EL (cell line): ENCODE measurements around the gene NECTIN1.

Experiments used
- DNase-seq: peaks from one replicate; pipeline ENCODE4 v3.0.0-alpha.2; 2016

NECTIN1 gene

DNA sequence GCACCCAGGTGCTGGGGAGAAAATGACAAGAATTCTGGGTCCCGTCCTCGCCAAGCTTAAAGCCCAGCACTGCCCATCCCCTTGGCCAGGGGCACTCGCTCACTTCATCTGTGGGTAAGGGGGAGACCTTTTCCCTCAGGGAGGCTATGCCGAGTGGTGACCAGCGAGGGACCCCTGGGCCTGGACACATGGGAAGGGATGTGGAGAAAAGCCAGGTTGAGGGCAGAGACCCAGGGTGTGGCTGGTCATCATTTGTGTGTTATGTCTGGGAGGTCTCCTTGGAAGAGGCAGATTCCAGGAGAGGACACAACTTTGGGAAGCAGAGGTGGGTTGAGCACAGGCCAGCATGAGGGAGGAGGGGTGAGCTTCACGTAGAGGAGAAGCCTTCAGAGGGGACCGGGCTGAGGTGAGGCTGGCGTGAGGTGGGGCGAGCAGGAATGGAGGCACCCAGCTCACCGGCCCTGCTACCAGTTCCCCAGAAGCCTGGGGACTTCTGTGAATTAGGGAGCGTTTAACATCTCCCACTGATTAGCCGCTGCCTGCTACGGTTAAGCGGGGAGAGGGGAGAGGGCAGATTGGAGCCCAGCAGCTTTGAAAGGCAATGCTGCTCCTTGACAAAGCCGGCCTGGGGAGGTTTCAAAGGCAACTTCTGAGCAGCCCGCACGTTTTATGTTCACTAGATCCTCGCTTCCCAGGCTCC is 25.8 kb upstream of the NECTIN1 start:
- DNase-seq, result no peak

DNA sequence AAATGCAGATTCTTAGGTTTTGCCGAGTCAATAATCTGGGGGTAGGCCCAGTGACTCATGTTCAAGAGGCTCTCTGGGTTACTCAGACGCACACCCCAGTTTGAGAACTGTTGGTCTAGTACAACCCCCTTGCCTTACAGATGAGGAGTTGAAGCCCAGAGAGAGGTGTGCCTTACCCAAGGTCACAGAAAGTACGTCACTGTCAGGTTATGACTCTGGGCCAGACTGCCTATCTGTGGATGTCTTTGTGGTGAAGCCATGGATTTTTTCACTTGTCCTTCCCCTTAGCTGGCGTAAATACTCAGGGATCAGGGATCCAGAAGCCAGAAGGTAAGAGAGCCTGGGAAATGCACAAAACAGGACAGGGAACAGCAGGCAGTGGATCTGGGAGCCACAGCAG is 25.2 kb upstream of the NECTIN1 start:
- no peak for DNase-seq

DNA sequence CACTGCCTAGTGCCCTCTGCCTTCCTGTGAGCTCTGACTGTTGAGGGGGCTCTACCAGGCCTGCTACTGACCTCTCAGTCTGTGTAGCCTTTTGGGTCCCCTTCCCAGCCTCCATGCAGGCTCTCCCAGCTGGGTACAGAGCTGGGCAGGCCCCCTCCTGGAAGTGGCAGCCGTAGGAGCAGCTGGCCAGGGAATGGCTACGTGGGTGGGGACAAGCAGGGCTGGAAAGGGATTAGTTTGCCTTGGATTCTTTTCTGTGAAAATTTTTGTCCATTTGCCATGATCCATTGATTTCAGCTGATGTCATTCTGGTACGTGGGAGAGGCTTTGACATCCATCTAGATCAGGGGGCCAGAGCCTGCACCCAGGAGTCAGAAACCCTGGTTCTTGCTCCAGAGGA is 23.9 kb upstream of the NECTIN1 start:
- DNase-seq, result no peak

DNA sequence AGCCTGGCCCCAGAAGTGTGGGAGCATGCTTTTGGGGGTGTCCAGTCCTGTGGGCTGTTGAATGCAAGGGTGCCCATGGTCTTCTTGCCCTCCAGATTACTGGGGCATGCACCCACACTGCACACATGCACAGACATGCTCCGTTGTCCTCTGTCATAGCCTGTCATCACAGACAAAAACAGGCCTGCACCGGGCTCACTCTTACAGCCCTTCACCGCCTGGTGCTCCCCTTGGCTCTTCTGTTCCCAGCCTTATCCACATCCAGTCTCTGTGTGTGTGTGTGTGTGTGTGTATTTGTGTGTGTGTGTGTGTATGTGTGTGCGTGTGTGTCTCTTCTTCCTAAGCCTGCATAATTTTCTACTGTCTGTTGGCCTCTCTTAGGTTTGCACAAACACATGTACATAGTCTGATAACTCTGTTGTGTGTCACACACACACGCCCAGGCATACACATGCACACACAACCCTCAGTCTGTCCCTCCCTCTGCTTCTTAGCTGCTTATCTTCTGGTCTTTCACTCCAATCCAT is 23.4 kb upstream of the NECTIN1 start:
- no peak for DNase-seq

- no peak for DNase-seq
These were observed 21.1 kb upstream of the NECTIN1 start for GRCh38 chr11:119750056-119750455.

DNA sequence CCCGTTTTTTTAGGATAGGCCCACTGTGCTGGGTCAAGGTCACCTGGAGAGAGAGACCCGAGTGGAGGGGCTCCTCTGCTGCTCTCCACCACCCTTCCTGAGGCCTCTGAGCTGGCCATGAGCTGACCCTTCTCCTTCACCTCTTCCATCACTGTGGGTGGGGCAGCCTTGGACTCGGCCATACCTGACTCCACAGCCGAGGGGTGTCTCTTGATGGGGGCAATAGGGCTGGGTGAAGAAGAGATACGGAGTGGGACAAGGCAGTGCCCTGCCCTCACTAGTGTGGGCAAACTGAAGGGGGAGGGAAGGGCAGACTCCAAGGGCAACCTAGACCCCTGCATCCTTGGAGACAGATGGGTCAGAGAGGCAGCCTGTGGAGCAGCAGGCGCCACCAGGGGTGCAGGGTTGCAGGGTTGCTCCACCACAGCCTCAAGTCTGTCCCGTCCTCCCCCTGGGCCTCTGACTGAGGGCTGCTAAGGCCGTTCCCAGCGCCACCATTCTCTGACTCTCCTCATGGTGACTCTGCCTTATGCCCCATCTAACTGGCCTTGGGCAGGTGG is 20.1 kb upstream of the NECTIN1 start:
- no peak for DNase-seq

- no peak for DNase-seq
These were observed 19.1 kb upstream of the NECTIN1 start for GRCh38 chr11:119747868-119748660.

DNA sequence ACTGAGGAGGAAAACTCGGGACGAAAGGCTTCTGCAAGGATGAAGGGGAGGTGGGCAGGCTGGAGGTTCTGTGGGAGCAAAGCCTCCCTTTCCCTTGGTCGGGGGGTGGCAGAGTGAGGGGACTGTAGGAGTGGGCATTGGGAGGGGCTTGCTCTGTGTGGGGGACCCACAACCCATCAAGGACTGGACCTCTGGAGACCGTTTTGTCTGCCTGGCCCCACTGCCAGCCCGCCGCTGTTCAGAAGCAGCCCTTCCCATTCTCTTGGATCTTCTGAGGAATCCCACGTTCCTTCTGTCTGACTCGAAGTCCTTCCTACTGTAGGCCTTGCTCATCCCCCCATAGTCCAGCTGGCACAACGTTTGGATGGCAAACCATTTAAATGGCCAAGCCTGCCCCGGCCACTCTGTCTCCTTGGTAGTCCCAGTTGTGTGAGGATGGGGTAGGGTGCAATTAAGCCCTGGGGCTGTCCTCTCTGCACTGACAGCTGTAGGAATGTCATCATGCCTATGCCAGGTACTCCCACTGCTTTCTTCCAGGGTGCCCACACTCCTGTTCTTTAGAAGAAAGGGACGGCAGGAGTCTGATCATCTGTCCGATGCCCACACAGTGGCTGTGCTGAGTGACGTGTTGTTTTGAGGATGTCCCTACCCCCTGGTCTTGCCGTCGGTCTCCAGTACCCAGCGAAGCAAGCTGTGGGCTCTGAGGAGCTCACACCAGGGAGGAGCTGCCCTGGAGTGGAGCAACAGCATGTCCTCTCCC is 17.0 kb upstream of the NECTIN1 start:
- DNase-seq, result no peak

GRCh38 chr11:119745112-119745511 is 16.1 kb upstream of the NECTIN1 start:
- DNase-seq, result no peak

DNA sequence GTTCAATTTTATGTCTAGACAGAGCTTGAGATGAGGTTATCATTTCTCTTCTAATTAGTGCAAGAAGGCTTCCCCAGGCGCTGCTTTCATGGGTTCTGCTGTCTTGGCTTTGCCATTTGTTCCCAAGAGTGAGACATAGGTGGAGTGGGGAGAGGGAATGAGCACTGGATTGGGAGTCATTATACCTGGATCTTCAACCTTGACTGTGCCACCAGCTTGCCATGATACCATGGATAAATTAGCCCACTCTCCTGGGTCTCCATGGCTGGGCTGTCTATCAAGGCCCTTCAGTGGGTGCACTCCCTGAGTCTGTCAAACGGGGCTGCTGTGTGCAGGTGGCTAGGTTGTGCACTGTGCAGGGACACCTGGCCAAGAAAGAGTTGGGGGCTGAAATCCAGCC is 15.6 kb upstream of the NECTIN1 start:
- no peak for DNase-seq

GRCh38 chr11:119743006-119743405 is 14.0 kb upstream of the NECTIN1 start:
- no peak for DNase-seq

- no peak for DNase-seq
These were observed 13.4 kb upstream of the NECTIN1 start for GRCh38 chr11:119742263-119742861.

- peak; percentile 29 for DNase-seq
These were observed 12.6 kb upstream of the NECTIN1 start for GRCh38 chr11:119741369-119742262.

- no peak for DNase-seq
These were observed 11.0 kb upstream of the NECTIN1 start for GRCh38 chr11:119739975-119740374.

DNA sequence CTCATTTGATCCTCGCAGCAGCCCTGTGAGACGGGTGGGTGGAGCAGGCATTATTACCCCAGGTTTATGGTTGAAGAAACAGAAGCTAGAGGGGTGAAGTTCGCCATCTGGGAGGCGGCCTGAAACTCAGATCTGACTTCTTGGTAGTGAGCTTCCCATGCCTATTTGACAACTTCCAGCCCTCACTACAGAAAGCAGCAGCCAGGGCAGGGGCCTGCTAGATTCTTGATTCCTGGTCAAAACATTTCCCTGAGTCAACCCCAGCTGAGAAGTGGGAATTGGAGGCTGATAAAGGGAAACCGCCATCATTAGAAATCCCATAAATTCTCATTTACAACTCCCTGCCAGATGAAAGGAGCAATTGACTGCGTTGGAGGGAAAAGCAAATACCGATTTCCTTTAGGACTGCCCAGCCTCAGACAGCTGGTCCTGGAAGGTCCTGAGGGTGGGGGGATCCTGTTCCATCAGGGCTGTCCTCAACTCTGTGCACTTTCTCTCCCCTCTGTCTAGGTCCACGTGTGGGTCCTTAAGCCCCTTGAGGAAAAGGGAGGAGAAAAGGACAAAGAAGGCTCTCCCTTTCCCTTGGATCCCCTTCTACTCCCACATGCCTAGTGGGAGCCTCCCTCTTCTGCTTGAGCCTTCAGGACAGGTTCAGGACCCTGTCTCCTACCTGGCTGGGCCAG is 10.2 kb upstream of the NECTIN1 start:
- DNase-seq, result no peak

- no peak for DNase-seq
These were observed 9.0 kb upstream of the NECTIN1 start for GRCh38 chr11:119738059-119738439.

GRCh38 chr11:119737366-119738058 is 8.5 kb upstream of the NECTIN1 start:
- DNase-seq, result no peak

DNA sequence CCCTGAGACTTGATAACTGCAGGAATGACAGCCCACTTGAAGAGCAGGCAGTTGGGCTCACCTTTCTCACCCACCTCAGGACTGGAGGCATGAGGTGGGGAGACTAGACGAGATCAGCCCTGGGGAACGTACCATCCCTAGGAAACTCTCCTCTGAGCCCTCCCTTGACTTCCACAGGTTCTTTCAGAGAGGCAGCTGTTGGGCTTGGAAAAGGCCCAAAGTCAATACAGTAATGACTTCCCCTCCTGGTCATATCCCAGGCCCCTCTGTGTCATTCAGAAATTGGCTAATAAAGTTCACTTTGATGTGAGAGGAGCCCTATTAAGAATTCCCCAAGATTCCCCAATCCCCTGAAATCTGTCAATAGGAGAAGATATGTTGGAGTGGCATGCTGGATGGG is 5.8 kb upstream of the NECTIN1 start:
- no peak for DNase-seq

DNA sequence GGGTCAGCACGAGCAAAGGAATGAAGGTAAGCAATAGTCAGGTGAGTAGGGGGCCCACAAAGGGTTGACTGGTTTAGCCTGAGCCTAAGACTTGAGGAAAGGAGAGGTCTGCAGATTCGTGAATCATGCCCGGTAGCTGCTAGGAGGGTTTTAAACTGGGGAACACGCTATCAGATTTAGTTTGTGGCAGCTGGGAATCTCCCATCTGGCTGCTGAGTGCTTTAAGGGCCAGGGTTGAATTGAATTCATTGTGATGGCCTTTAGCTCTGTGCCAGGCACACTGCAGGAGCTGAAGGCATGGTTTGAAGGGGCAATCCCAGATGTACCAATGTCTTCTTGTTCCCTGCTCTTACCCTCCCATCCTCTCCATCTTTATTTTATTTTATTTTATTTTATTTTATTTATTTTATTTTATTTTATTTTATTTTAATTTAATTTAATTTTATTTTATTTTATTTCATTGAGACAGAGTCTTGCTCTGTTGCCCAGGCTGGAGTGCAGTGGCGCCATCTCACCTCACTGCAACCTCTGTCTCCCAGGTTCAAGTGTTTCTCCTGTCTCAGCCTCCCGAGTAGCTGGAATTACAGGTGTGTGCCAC is 1.9 kb upstream of the NECTIN1 start:
- no peak for DNase-seq
